HL-60/S4 treated with phorbol 12-myristate 13-acetate at 8.2 ng/mL for 4 days and 3 days (cell line): ENCODE results near the gene PRR30.

Source experiments
- in situ Hi-C: fragments of 300-500 bp; cut with MboI; formaldehyde crosslinking; loops from 2 replicates; pipeline ENCODE4 v1.15.0; 2022; ENCODE audit warnings: low sequenced_read_pairs

PRR30 gene

GRCh38 chr2:27155069-27155520 is 15.9 kb upstream of the PRR30 start:
- in situ Hi-C loops, result no loop called here

- in situ Hi-C loops, result no loop called here
These were observed 15.3 kb upstream of the PRR30 start for GRCh38 chr2:27154488-27154887.

GRCh38 chr2:27152796-27153464 is 13.7 kb upstream of the PRR30 start:
- in situ Hi-C loops, result no loop called here

- in situ Hi-C loops, result no loop called here
These were observed 13.0 kb upstream of the PRR30 start for GRCh38 chr2:27152102-27152795.

GRCh38 chr2:27150639-27151230 is 11.5 kb upstream of the PRR30 start:
- in situ Hi-C loops, result no loop called here

GRCh38 chr2:27149570-27150405 is 10.6 kb upstream of the PRR30 start:
- in situ Hi-C loops, result no loop called here

- in situ Hi-C loops, result no loop called here
These were observed 9.7 kb upstream of the PRR30 start, which contains the start of gene TCF23 for GRCh38 chr2:27148801-27149439. Gene TCF23, plus strand, starts transcription at chr2:27149004. Its CDS starts 130 bp downstream, at chr2:27149134.

GRCh38 chr2:27147935-27148334 is 8.7 kb upstream of the PRR30 start:
- in situ Hi-C loops, result no loop called here

- in situ Hi-C loops, result no loop called here
These were observed 6.5 kb upstream of the PRR30 start for GRCh38 chr2:27145682-27146081.

- in situ Hi-C loops, result no loop called here
These were observed 4.1 kb upstream of the PRR30 start for GRCh38 chr2:27143285-27143684.

- in situ Hi-C loops, result no loop called here
These were observed 1.1 kb downstream of the PRR30 start for GRCh38 chr2:27138111-27138510.

GRCh38 chr2:27137322-27137935 is 1.8 kb downstream of the PRR30 start:
- in situ Hi-C loops, result no loop called here

GRCh38 chr2:27136751-27137150 is 2.5 kb downstream of the PRR30 start:
- in situ Hi-C loops, result no loop called here

GRCh38 chr2:27135478-27135955 is 3.7 kb downstream of the PRR30 start:
- in situ Hi-C loops, result no loop called here

- in situ Hi-C loops, result no loop called here
These were observed 4.3 kb downstream of the PRR30 start for GRCh38 chr2:27134781-27135477.

GRCh38 chr2:27133905-27134780 is 5.1 kb downstream of the PRR30 start, which contains the start of gene PREB:
Gene PREB, minus strand, starts transcription at chr2:27134636. Its CDS starts 215 bp downstream, at chr2:27134421.
- in situ Hi-C loops, result no loop called here

- in situ Hi-C loops, result no loop called here
These were observed 5.9 kb downstream of the PRR30 start for GRCh38 chr2:27133195-27133875.

- in situ Hi-C loops, result no loop called here
These were observed 7.8 kb downstream of the PRR30 start for GRCh38 chr2:27131429-27131828.
